Sigmoid colon (tissue), 4 donors: ENCODE results near the gene EPHB1.

Source experiments
- POLR2A ChIP-seq, 2 donors: fragments of 450-650 bp; IDR thresholded peaks; one replicate each; pipeline ENCODE4 v1.6.1; 2016; ENCODE audit warnings: antibody characterized with exemption in 2 of 2, mild to moderate bottlenecking in 2 of 2, moderate library complexity in 2 of 2
- POLR2AphosphoS5 ChIP-seq, 4 donors: sonication (generic); formaldehyde crosslinking; IDR thresholded peaks; one replicate each; pipeline ENCODE4 v1.6.1; 2017; ENCODE audit warnings: antibody characterized with exemption in 4 of 4
- TF ChIP-seq, protein P1 (sequence below), 4 experiments: fragments of 450-650 bp in 3 of 4; fragments of 200-600 bp in 1 of 4; IDR thresholded peaks; one replicate each; pipeline ENCODE4 v1.5.1; 2016 to 2019; ENCODE audit warnings: antibody characterized with exemption in 4 of 4, mild to moderate bottlenecking in 3 of 4, moderate library complexity in 2 of 4

DNA sequence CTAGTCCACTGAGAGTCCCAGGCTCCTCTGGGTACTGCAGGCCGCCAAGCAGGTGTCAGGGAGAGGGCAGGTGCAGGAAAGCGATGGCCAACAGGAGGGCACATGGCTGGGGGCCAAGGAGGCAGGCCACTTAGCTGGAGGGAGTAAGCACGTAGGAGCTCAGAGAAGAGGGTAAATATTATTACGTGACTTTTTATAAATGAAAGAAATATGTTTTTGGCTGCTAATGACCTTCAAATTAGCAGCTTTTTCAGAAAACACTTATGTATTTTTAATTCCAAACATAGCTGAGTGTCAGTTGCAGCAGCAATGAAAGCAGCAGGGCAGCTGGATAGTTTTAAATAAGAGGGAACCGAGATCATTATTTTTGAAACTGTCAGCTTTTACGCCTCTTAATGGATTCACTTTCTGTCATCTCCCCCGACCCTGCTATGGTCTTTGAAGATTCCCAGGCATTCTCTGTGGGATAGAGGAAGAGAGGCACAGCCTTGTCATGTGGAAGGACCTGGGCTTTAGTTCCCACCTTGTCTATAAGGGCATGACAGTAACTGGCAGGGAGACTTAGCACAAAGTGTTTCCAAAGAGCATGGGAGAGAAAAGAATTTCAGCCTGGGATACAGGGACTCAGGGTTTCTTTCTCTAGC lies 477.1 kb downstream of the EPHB1 start:
- TF ChIP-seq POLR2A (IDR thresholded peaks at IDR 0.05) (no peak), POLR2AphosphoS5 (IDR thresholded peaks at IDR 0.05) (no peak)
- TF ChIP-seq, protein P1, sequence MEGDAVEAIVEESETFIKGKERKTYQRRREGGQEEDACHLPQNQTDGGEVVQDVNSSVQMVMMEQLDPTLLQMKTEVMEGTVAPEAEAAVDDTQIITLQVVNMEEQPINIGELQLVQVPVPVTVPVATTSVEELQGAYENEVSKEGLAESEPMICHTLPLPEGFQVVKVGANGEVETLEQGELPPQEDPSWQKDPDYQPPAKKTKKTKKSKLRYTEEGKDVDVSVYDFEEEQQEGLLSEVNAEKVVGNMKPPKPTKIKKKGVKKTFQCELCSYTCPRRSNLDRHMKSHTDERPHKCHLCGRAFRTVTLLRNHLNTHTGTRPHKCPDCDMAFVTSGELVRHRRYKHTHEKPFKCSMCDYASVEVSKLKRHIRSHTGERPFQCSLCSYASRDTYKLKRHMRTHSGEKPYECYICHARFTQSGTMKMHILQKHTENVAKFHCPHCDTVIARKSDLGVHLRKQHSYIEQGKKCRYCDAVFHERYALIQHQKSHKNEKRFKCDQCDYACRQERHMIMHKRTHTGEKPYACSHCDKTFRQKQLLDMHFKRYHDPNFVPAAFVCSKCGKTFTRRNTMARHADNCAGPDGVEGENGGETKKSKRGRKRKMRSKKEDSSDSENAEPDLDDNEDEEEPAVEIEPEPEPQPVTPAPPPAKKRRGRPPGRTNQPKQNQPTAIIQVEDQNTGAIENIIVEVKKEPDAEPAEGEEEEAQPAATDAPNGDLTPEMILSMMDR (IDR thresholded peaks at IDR 0.05), result no peak
